T-helper 17 cell (primary cell): ENCODE measurements around the gene ATG4C. TPM values are rescaled to one million over a fixed set of nuclear protein-coding genes. Genes with fewer than 3 reads are reported as not detected.
"Not testable (repeated sequence)": the region's sequence is repeated elsewhere in the genome, so short reads cannot be mapped to it uniquely, and the experiment has no call there.

Experiments
- ATAC-seq: fragments of 150-1000 bp; cut with Tn5 transposase; 2 replicates; pipeline ENCODE4 v1.10.0; 2021; ENCODE audit warnings: mild to moderate bottlenecking, moderate library complexity
- DNase-seq, 3 donors: peaks; one replicate each; pipeline versions ENCODE4 v3.0.0 to v3.0.0-alpha.2; 2020 to 2021
- H3K9me3 ChIP-seq: one replicate; pipeline ENCODE4 v1.7.0; 2013; ENCODE audit warnings: low read length, mild to moderate bottlenecking; ENCODE audit not compliant: control insufficient read depth, poor library complexity, severe bottlenecking
- H3K27ac Mint-ChIP-seq: one replicate; pipeline ENCODE4 v1.8.0; 2022; ENCODE audit warnings: mild to moderate bottlenecking, moderate library complexity, mixed read lengths
- H3K27me3 Mint-ChIP-seq: one replicate; pipeline ENCODE4 v1.8.0; 2022; ENCODE audit warnings: mixed read lengths
- H3K36me3 Mint-ChIP-seq: one replicate; pipeline ENCODE4 v1.8.0; 2022; ENCODE audit warnings: low read depth, mixed read lengths
- H3K4me1 Mint-ChIP-seq: one replicate; pipeline ENCODE4 v1.8.0; 2022; ENCODE audit warnings: mild to moderate bottlenecking, mixed read lengths
- H3K4me3 Mint-ChIP-seq: one replicate; pipeline ENCODE4 v1.8.0; 2022; ENCODE audit warnings: mild to moderate bottlenecking, moderate library complexity, mixed read lengths
- total RNA-seq, 4 donors: library from RNA in 2 of 4; stranded (reverse) in 2 of 4; gene quantifications; one replicate each; pipeline ENCODE4 v1.2.3 and lab custom pipeline; 2022 to 2026

Gene ATG4C
- total RNA-seq = 1 to 10 TPM; 5.3 to 7.2 TPM
- 7.2 to 11.9 reads per million in 2 donors for total RNA-seq (lab: John Stamatoyannopoulos, UW)

- H3K9me3 ChIP-seq = no peaks in the 10 kb centered on the region
- Mint-ChIP-seq H3K4me3 (no peak within 1 kb of the TSS), H3K27ac (no peak within 1 kb of the TSS), H3K36me3 (peaks cover 4% of the 10 kb centered on the region), H3K4me1 (peaks cover 14% of the 10 kb centered on the region), H3K27me3 (peaks cover 11% of the 10 kb centered on the region)
- ATAC-seq (peak; percentile 96), DNase-seq (peak; percentile 79 to 87 (median 80))
Measured at GRCh38 chr1:62783736-62784508, at the start of gene ATG4C. Gene ATG4C, plus strand, starts transcription at chr1:62784132. Its CDS starts 19,655 bp downstream, at chr1:62803787.

DNA sequence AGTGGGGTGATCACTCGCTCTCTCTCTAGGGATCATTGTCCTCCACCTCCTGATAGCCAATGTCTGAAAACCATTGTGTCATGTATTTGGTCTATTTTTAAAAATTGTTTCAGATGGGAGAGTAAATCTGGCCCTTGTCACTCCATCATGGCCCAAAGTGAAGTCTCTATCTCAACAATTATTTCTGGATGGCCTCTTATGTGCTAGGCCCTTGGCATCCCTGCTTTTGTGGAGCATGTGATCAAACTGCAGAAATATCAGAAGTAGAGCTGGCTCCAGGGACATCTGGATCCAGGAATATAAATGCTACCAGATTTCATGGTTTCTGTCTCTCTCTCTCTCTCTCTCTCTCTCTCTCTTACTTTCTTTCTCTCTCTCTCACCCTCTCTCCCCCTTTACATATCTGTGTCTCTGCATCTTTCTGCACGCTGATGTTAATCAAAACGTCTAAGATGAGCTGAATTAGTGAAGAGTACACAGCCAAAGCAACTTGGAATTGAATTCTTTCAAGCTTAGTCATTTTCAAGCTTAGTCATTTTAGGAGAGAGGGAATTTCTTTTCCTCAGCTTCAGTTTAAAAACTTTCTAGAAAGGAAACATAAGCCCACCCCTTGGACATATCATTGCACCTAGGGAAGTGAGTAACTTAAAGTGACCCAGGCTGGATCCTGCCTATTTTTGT lies 48.3 kb upstream of the ATG4C start:
- no peak for ATAC-seq

GRCh38 chr1:62740701-62741100 lies 43.2 kb upstream of the ATG4C start:
- peaks cover 41% of the 10 kb centered on the region for H3K27me3 Mint-ChIP-seq
- not testable (repeated sequence) for DNase-seq, H3K9me3 ChIP-seq, H3K27ac Mint-ChIP-seq, H3K4me3 Mint-ChIP-seq, H3K4me1 Mint-ChIP-seq, ATAC-seq, H3K36me3 Mint-ChIP-seq

More for the DNA sequence above, 48.3 kb upstream of the ATG4C start:
- H3K4me3 Mint-ChIP-seq = no peak overlapping the region
- DNase-seq = no peak
- peaks cover 29% of the 10 kb centered on the region for H3K27me3 Mint-ChIP-seq
- H3K27ac Mint-ChIP-seq = no peak overlapping the region
- H3K9me3 ChIP-seq = no peaks in the 10 kb centered on the region
- peaks cover 1% of the 10 kb centered on the region for H3K4me1 Mint-ChIP-seq
- peaks cover 3% of the 10 kb centered on the region for H3K36me3 Mint-ChIP-seq

DNA sequence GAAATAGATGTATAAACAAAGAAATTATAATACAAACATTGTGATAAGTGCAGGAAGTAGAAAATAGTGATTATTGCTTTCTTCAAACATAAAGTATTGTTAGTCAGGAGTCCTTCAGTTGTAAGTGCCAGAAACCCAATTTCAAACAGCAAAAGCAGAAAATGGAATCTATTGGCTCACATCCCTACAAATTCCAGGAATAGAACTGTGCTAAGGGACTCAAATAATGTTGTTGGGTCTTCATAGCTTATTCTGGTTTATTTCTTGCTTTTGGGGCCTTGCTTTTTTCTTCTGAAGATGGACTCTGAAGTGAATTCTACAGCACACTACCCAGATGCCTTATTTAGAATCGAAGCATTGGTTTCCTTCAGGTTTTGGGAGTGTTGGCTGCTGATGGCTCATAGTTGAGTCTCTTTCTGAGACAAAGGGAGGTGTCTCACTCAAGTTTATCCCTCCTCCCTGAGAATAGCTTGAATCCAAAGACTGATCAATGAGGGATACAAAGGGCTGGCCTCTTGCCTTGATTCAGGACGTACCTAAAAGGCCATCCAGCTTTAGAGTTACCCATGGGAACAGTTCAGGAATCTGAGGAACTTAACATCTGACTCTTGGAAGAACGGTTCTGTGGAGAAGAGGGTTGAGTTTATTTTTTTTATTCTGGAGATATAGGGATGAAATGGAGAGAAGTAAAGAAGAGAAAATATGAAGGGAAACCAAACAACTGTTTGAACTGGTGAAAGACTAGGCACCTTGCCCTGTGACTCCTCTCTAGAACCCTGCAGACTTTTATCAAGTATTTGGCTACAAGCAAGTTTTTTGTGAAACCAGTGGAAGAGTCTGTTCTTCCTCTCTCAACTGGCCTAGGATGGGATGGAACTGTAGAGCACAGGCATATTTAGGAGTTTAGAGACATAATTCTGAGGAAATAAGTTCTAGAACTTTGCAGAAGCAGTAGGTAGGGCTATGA lies 39.0 kb upstream of the ATG4C start:
- DNase-seq = no peak
- Mint-ChIP-seq H3K27ac (no peak overlapping the region), H3K4me1 (peaks cover 3% of the 10 kb centered on the region), H3K4me3 (no peak overlapping the region), H3K27me3 (peaks cover 19% of the 10 kb centered on the region), H3K36me3 (no peaks in the 10 kb centered on the region)
- no peaks in the 10 kb centered on the region for H3K9me3 ChIP-seq
- ATAC-seq = no peak

GRCh38 chr1:62746086-62746808 lies 37.7 kb upstream of the ATG4C start:
- Mint-ChIP-seq H3K4me1 (no peaks in the 10 kb centered on the region), H3K36me3 (no peaks in the 10 kb centered on the region), H3K27ac (no peak overlapping the region), H3K4me3 (no peak overlapping the region), H3K27me3 (peaks cover 11% of the 10 kb centered on the region)
- ATAC-seq = no peak
- no peaks in the 10 kb centered on the region for H3K9me3 ChIP-seq
- no peak for DNase-seq

DNA sequence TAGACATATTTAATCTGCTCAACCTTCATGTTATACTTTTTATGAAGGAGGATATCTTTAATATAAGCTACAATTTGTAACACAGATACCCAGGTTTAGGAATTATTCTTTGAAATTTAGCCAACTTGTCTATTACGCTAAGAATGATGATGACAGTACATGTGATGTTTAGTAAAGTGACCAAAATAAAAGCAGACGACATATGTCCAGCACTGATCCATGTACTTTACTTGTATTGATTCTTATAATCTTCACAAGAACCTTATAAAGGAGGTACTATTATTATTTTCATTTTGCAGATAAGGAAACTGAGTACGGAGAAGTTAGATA lies 37.2 kb upstream of the ATG4C start:
- Mint-ChIP-seq H3K27ac (no peak overlapping the region), H3K4me1 (no peaks in the 10 kb centered on the region), H3K4me3 (no peak overlapping the region), H3K36me3 (no peaks in the 10 kb centered on the region), H3K27me3 (peaks cover 7% of the 10 kb centered on the region)
- ATAC-seq (no peak), DNase-seq (no peak)
- no peaks in the 10 kb centered on the region for H3K9me3 ChIP-seq

DNA sequence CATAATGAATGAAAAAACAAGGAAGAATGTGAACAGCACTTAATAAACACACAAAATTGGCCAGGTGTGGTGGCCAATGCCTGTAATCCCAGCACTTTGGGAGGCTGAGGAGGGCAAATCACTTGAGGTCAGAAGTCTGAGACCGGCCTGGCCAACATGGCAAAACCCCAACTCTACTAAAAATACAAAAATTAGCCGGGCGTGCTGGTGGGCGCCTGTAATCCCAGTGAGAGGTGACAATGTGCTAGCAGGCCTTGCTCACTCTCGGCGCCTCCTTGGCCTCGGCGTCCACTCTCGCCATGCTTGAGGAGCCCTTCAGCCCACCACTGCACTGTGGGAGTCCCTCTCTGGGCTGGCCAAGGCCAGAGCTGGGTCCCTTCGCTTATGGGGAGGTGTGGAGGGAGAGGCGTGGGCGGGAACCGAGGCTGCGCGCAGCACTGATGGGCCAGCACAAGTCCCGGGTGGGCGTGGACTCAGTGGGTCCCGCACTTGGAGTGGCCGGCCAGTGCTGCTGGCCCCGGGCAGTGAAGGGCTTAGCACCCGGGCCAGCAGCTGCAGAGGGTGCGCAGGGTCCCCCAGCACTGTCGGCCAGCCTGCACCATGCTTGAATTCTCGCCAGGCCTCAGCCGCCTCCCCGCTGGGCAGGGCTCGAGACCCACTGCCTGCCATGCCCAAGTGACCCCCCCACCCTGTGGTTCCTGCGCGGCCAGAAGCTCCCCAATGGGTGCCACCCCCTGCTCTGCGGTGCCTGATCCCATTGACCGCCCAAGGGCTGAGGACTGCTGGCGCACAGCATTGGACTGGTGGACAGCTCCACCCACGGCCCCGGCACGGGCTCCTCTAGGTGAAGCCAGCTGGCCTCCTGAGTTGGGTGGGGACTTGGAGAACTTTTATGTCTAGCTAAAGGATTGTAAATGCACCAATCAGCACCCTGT lies 30.6 kb upstream of the ATG4C start:
- no peak for ATAC-seq
- Mint-ChIP-seq H3K27ac (no peak overlapping the region), H3K36me3 (no peaks in the 10 kb centered on the region), H3K4me3 (no peak overlapping the region), H3K27me3 (peaks cover 17% of the 10 kb centered on the region), H3K4me1 (no peaks in the 10 kb centered on the region)
- DNase-seq = no peak
- H3K9me3 ChIP-seq = no peaks in the 10 kb centered on the region

DNA sequence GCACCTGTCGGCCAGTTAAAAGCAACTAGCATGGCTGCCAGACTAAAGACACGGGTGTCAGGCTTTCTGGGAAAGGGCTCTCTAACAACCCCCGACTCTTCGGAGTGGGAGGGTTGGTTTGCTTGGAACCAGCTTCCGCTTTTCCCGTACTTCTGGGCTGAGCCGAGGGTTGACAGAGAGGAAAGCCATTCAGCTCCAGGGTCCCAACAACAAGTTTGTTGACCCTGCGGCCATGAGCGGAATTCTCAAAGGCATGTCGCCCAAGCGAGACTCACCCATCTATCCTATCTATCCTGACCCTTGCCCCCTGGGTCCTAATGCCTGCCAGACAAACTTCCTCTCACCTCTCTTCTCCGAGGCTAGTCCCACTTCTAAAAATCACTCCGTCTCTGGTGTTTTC lies 29.0 kb upstream of the ATG4C start:
- not testable (repeated sequence) for H3K36me3 Mint-ChIP-seq

GRCh38 chr1:62756255-62756884 lies 27.6 kb upstream of the ATG4C start:
- not testable (repeated sequence) for H3K36me3 Mint-ChIP-seq, DNase-seq, H3K9me3 ChIP-seq, ATAC-seq, H3K4me1 Mint-ChIP-seq, H3K27ac Mint-ChIP-seq, H3K4me3 Mint-ChIP-seq
- peaks cover 27% of the 10 kb centered on the region for H3K27me3 Mint-ChIP-seq

More for the DNA sequence above, 29.0 kb upstream of the ATG4C start:
- H3K4me3 Mint-ChIP-seq, ATAC-seq, DNase-seq, H3K4me1 Mint-ChIP-seq, H3K9me3 ChIP-seq, H3K27ac Mint-ChIP-seq: not testable (repeated sequence)
- H3K27me3 Mint-ChIP-seq = peaks cover 27% of the 10 kb centered on the region

- H3K27ac Mint-ChIP-seq, H3K36me3 Mint-ChIP-seq, H3K4me3 Mint-ChIP-seq, H3K9me3 ChIP-seq, DNase-seq, ATAC-seq, H3K4me1 Mint-ChIP-seq: not testable (repeated sequence)
- H3K27me3 Mint-ChIP-seq = peaks cover 32% of the 10 kb centered on the region
Measured at GRCh38 chr1:62759232-62759875, 24.6 kb upstream of the ATG4C start.
